Right atrium auricular region (tissue), 2 donors: ENCODE data around the gene PITPNM3. TPM values are rescaled to one million over a fixed set of nuclear protein-coding genes. Genes with fewer than 3 reads are reported as not detected.

ENCODE experiments used
- DNase-seq: peaks from one replicate; pipeline ENCODE4 v3.0.0-alpha.2; 2019; ENCODE audit warnings: low spot score
- H3K27ac ChIP-seq, 2 donors: fragments of 200-600 bp; sonication (generic); 1 replicate in 1 of 2; 2 replicates in 1 of 2; pipeline ENCODE4 v1.5.1; 2016 to 2019
- H3K27me3 ChIP-seq, 2 donors: fragments of 200-600 bp; sonication (generic); one replicate each; pipeline versions ENCODE4 v1.5.1 to v1.6.0; 2017 to 2019
- H3K36me3 ChIP-seq: fragments of 200-600 bp; sonication (generic); one replicate; pipeline ENCODE4 v1.5.1; 2016
- H3K4me1 ChIP-seq, 2 donors: fragments of 200-600 bp; sonication (generic); one replicate each; pipeline versions ENCODE4 v1.5.1 to v1.6.0; 2017 to 2019
- H3K4me3 ChIP-seq, 2 donors: fragments of 200-600 bp; sonication (generic); 1 replicate in 1 of 2; 2 replicates in 1 of 2; pipeline ENCODE4 v1.5.1; 2017 to 2019; ENCODE audit warnings: mild to moderate bottlenecking in 1 of 2, moderate library complexity in 1 of 2
- H3K9me3 ChIP-seq, 2 donors: fragments of 200-600 bp; sonication (generic); one replicate each; pipeline ENCODE4 v1.5.1; 2019
- CTCF ChIP-seq, 2 donors: fragments of 200-600 bp; sonication (generic); IDR thresholded peaks; one replicate each; pipeline ENCODE4 v1.5.1; 2019; ENCODE audit warnings: antibody characterized with exemption in 2 of 2
- total RNA-seq, 2 donors: library from RNA; depleted of rRNA; stranded (reverse); fragments of >200 nt; gene quantifications; one replicate each; pipeline ENCODE4 v1.1.0, GENCODE V29; 2016

Gene PITPNM3
- total RNA-seq, result 1 to 10 TPM in 1 of 2 donors, under 1 TPM in 1; 0.56 to 1.2 TPM

- H3K36me3 ChIP-seq, result no peaks in the 10 kb centered on the region
- no peak within 1 kb of the TSS for H3K27ac ChIP-seq
- no peak for DNase-seq
- peaks cover 0 to 22% of the 10 kb centered on the region in 2 donors for H3K4me1 ChIP-seq
- peak within 1 kb of the TSS; percentile 35 to 60 for H3K4me3 ChIP-seq
- TF ChIP-seq CTCF (IDR thresholded peaks at IDR 0.05), result no peak
- peaks cover 9 to 11% of the 10 kb centered on the region in 2 donors for H3K27me3 ChIP-seq
- no peaks in the 10 kb centered on the region for H3K9me3 ChIP-seq
Measured at GRCh38 chr17:6556121-6557039, at the start of gene PITPNM3. PITPNM3 (minus strand) TSS chr17:6556555; CDS start chr17:6556406, 149 bp downstream.

GRCh38 chr17:6605142-6605541 is 48.8 kb upstream of the PITPNM3 start:
- no peaks in the 10 kb centered on the region for H3K4me1 ChIP-seq
- H3K27me3 ChIP-seq, result no peaks in the 10 kb centered on the region
- peaks cover 53% of the 10 kb centered on the region for H3K36me3 ChIP-seq
- DNase-seq, result no peak
- H3K4me3 ChIP-seq, result no peak overlapping the region
- no peaks in the 10 kb centered on the region for H3K9me3 ChIP-seq
- H3K27ac ChIP-seq, result no peak overlapping the region
- no peak for TF ChIP-seq CTCF (IDR thresholded peaks at IDR 0.05)

- no peak for TF ChIP-seq CTCF (IDR thresholded peaks at IDR 0.05)
- Histone ChIP-seq H3K4me1 (no peaks in the 10 kb centered on the region), H3K36me3 (peaks cover 53% of the 10 kb centered on the region), H3K4me3 (no peak overlapping the region), H3K9me3 (no peaks in the 10 kb centered on the region), H3K27me3 (no peaks in the 10 kb centered on the region), H3K27ac (no peak overlapping the region)
- no peak for DNase-seq
Measured at GRCh38 chr17:6603744-6604325, 47.5 kb upstream of the PITPNM3 start.

- no peaks in the 10 kb centered on the region for H3K9me3 ChIP-seq
- peaks cover 0 to 5% of the 10 kb centered on the region in 2 donors for H3K4me1 ChIP-seq
- no peak for TF ChIP-seq CTCF (IDR thresholded peaks at IDR 0.05)
- H3K4me3 ChIP-seq, result no peak overlapping the region
- H3K27ac ChIP-seq, result no peak overlapping the region
- peaks cover 46% of the 10 kb centered on the region for H3K36me3 ChIP-seq
- H3K27me3 ChIP-seq, result no peaks in the 10 kb centered on the region
- DNase-seq, result no peak
Measured at GRCh38 chr17:6602141-6602540, 45.8 kb upstream of the PITPNM3 start.

- H3K4me3 ChIP-seq, result no peak overlapping the region
- peaks cover 0 to 5% of the 10 kb centered on the region in 2 donors for H3K4me1 ChIP-seq
- H3K27ac ChIP-seq, result no peak overlapping the region
- peaks cover 53% of the 10 kb centered on the region for H3K36me3 ChIP-seq
- no peak for DNase-seq
- no peaks in the 10 kb centered on the region for H3K9me3 ChIP-seq
- no peaks in the 10 kb centered on the region for H3K27me3 ChIP-seq
- TF ChIP-seq CTCF (IDR thresholded peaks at IDR 0.05), result no peak
Measured at GRCh38 chr17:6599364-6599763, 43.0 kb upstream of the PITPNM3 start.
